Stimulated activated effector memory CD8-positive, alpha-beta T cell treated with anti-CD3 and anti-CD28 coated beads, Interleukin-12 subunit alpha, Interleukin-12 subunit beta, amount 100 ng/mL, for 72 hours (primary cell): ENCODE data around the gene IER5L.

Experiments
- ATAC-seq: fragments of 150-1000 bp; cut with Tn5 transposase; 2 replicates; pipeline ENCODE4 v1.10.0; 2021
- DNase-seq, 2 donors: peaks; one replicate each; pipeline ENCODE4 v3.0.0; 2021 to 2022; ENCODE audit warnings: low spot score in 2 of 2
- H3K27ac Mint-ChIP-seq: one replicate; pipeline ENCODE4 v1.8.0; 2022; ENCODE audit warnings: mild to moderate bottlenecking, mixed read lengths
- H3K36me3 Mint-ChIP-seq: one replicate; pipeline ENCODE4 v1.8.0; 2022; ENCODE audit warnings: mild to moderate bottlenecking, mixed read lengths
- H3K4me1 Mint-ChIP-seq: one replicate; pipeline ENCODE4 v1.8.0; 2022; ENCODE audit warnings: mixed read lengths
- H3K4me3 Mint-ChIP-seq: one replicate; pipeline ENCODE4 v1.8.0; 2022; ENCODE audit warnings: mild to moderate bottlenecking, mixed read lengths
- H3K9me3 Mint-ChIP-seq: one replicate; pipeline ENCODE4 v1.8.0; 2022; ENCODE audit warnings: mixed read lengths

Gene IER5L

DNA sequence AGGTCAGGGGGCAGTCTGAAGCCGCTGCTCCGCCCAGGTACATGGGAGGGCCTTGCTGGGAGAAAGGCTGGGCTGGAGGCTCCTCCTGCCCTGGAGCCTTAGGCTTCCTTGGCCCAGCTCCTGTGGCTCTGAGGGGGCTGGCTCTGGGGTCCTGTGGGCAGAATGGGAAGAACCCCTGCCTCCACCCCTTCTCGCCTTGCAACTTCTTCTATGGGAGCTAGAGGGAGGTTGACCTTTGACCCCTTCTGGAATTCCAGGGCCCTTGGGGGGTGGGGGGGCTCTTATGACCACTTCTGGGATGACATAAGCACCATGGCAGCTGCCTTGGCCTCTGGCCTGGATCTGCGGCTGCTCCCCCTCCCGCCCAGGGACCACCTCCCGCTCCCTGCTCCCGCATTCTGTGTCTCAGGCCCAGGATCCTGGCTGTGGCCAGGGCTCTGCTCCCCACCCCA is 32.2 kb downstream of the IER5L start:
- Mint-ChIP-seq H3K9me3 (no peaks in the 10 kb centered on the region), H3K4me1 (peaks cover 32% of the 10 kb centered on the region), H3K4me3 (no peak overlapping the region), H3K27ac (no peak overlapping the region), H3K36me3 (peaks cover 36% of the 10 kb centered on the region)
- ATAC-seq (no peak), DNase-seq (no peak)

DNA sequence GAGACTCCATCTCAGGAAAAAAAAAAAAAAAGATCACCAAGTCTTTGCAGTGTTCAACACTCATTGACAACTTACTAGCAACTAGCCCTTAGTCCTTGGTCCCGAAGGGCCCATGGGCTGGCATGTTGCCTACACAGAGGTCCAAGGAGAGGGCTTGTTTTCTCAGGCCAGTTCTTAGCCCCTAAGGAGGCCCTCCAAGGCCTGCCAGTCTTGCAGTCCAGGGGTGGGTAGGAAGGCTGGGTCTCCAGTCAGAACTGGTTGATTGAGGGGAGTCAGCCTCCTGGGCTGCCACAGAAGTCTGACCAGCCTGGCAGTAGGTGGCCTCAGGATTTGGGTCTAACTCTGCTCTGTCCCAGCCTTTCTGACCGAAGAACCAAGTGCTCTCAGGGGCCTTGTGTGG is 32.7 kb downstream of the IER5L start:
- Mint-ChIP-seq H3K4me1 (peaks cover 38% of the 10 kb centered on the region), H3K36me3 (peaks cover 36% of the 10 kb centered on the region), H3K4me3 (no peak overlapping the region), H3K9me3 (no peaks in the 10 kb centered on the region), H3K27ac (no peak overlapping the region)
- no peak for DNase-seq
- ATAC-seq: no peak

DNA sequence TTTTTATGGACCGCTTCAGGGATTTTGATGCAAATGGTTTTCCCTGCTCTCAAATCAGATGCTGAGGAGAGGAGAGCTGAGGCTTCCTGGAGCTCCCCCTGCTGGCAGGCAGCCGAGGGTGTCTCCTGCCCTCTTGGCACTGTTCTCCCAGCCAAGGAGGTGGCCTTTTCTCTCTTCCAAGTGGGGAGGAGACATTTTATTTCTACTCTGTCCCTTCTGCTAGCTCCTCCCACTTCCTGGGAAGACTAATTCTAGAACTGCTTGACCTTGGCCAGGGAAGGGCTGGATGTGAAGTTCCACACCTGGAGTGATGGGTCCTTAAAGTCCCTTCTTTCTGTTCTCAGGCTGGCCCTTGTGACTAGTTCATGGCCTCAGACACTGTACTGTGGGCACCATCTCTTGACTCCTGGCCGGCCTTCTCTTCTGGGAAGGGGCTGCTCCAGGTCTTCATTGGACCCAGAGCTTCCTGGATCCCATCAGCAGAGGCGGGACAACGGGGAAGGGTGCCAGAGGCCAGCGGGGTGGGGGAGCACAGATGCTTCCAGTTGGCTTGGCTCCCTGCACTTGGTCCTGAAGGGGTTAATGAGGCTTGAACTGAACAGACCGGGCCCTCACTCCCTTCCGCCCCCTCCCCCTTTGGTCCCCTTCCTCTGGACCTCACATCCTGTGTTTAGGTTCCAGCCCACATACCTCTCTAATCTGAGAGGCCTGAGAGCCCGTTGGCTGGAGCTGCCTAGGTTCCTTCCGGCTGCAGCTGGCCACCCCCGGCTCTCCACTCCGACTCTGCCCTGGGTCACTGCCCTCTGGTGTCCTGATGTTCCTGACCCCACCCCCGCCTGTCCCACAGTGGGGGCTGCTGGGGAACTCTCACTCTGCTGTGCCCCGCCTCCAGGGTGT is 34.8 kb downstream of the IER5L start:
- H3K36me3 Mint-ChIP-seq: peaks cover 37% of the 10 kb centered on the region
- H3K27ac Mint-ChIP-seq: peak overlapping the region; percentile 88
- peaks cover 47% of the 10 kb centered on the region for H3K4me1 Mint-ChIP-seq
- no peaks in the 10 kb centered on the region for H3K9me3 Mint-ChIP-seq
- DNase-seq (peak; percentile 65 to 85), ATAC-seq (peak; percentile 42)
- no peak overlapping the region for H3K4me3 Mint-ChIP-seq

DNA sequence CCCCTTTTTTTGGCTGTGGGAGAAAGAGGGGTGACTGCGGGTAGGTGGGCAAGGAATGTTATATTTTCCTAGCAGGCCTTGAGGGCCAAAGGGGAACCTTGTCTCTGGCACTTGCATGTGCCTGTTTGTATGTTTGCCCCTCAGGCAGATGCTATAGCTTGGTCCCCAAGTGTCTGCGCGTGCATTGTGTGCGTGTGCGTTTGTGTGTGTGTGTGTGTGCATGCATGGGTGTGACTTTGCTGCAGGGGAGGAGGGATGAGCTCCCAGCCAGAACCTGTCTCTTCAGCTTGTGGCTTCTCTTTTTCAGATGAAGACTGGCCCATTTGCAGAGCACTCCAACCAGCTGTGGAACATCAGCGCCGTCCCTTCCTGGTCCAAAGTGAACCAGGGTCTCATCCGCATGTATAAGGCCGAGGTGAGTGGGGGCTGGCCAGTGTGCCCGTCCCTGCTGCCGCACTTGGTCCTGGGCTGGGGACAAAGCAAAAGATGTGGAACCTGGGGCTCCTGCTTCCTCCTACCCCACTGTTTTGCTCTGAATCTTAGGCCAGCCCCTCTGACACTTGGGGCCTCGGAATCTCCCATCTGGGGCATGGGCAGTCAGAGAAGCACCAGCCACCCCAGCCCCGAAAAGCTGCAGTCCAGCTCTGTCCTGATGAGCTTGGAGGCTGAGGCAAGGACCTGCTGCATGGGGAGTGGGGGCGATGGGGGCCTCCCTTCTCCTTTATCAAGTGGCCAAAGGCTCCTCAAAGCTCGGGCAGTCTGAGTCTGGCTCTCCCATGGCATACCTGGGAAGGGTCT is 35.7 kb downstream of the IER5L start:
- DNase-seq (no peak), ATAC-seq (no peak)
- Mint-ChIP-seq H3K9me3 (no peaks in the 10 kb centered on the region), H3K36me3 (peaks cover 46% of the 10 kb centered on the region), H3K4me3 (peak overlapping the region; percentile 67), H3K4me1 (peaks cover 47% of the 10 kb centered on the region), H3K27ac (peak overlapping the region; percentile 96)

DNA sequence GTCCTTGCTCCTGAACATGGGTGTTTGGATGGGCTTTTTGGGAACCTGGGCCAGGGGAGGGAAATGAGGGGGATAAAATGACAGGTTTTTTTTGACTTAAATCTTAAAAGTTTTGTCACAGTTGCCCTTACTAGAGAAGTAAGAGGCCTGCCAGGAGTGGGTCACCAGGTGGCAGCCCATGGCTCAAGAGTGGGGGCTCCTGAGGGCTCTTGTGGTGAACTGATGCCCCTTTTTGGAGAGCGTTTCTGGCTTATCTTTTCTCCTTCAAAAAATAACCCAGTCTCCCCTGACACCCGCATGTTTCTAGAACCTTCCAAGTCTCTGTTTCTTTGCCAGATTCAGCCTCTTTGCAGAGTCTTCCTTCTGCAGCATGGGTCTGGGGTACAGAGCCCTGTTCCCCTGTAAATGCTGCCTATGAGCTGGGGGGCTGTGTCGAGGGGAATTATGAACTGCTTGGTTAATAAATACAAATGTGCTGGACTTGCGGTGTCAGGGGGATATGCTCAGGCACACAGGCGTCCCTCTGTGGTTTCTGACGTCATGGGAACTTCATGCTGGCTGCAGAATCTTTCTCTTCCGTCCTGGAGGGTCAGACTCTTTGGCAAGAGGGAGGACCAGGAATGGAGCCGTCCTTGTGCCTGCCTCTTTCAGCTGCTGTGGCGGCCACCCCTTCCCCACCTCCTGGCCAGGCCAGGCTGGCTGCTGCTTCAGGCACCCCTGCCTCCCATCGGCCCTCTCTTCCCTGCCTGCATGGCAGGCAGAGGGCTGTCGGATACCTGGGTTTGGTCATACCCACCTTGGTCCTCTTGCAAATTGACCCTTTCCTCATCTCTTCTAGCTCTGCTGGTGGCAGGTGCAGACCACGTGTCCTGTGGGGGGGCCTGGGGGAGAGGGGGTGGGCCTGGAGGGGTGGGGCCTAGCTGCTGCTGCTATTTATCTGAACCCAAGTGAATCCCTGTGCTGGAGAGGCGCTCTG is 36.7 kb downstream of the IER5L start:
- Mint-ChIP-seq H3K4me1 (peaks cover 47% of the 10 kb centered on the region), H3K27ac (peak overlapping the region; percentile 96), H3K4me3 (peak overlapping the region; percentile 67), H3K9me3 (no peaks in the 10 kb centered on the region), H3K36me3 (peaks cover 47% of the 10 kb centered on the region)
- ATAC-seq (no peak), DNase-seq (peak in 1 of 2 donors; percentile 54)

DNA sequence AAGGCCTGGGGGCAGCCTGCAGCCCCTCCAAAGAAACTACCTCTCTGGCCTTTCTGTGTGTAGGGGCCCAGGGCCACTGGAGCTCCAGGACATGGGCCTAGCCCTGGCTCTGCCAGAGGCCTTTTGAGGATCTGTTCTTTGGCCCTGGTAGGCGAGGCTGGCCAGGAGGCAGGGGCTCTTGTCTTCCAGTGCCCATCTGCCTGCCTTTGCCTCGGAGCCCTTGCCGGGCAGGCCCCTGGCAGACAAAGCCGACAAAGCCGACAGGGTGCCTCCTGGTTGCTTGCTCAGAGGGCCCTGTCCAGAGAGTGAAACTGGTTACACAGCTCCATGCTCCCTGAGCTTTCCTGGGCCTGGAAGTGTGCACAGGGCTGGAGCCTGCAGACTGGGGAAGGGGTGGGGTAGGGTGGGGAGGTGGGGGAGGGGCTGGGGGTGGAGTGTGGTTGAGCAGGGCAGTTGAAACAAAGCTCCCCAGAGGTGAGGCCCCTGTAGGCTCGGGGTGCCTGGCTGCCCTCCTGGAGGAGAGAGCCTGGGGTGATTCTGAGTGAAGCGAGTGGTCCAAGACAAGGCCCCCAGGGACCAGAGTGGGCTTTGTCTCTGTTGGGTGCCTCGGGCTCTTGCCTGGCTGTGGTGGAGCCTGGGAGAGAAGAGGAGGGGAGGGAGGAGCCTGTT is 37.5 kb downstream of the IER5L start:
- Mint-ChIP-seq H3K36me3 (peaks cover 51% of the 10 kb centered on the region), H3K27ac (peak overlapping the region; percentile 96), H3K4me1 (peaks cover 47% of the 10 kb centered on the region), H3K4me3 (peak overlapping the region; percentile 67), H3K9me3 (no peaks in the 10 kb centered on the region)
- ATAC-seq: peak; percentile 50
- peak; percentile 23 to 56 for DNase-seq

- Mint-ChIP-seq H3K4me1 (peaks cover 47% of the 10 kb centered on the region), H3K9me3 (no peaks in the 10 kb centered on the region), H3K4me3 (peak overlapping the region; percentile 67), H3K27ac (peak overlapping the region; percentile 96), H3K36me3 (peaks cover 51% of the 10 kb centered on the region)
- ATAC-seq: peak; percentile 95
- peak; percentile 46 to 86 for DNase-seq
Observed at GRCh38 chr9:129139993-129140396, 38.1 kb downstream of the IER5L start.

- peak; percentile 65 to 85 for DNase-seq
- ATAC-seq: peak; percentile 64
- Mint-ChIP-seq H3K4me3 (peak overlapping the region; percentile 67), H3K27ac (peak overlapping the region; percentile 96), H3K4me1 (peaks cover 47% of the 10 kb centered on the region), H3K36me3 (peaks cover 50% of the 10 kb centered on the region), H3K9me3 (no peaks in the 10 kb centered on the region)
Observed at GRCh38 chr9:129139233-129139992, 38.6 kb downstream of the IER5L start.

DNA sequence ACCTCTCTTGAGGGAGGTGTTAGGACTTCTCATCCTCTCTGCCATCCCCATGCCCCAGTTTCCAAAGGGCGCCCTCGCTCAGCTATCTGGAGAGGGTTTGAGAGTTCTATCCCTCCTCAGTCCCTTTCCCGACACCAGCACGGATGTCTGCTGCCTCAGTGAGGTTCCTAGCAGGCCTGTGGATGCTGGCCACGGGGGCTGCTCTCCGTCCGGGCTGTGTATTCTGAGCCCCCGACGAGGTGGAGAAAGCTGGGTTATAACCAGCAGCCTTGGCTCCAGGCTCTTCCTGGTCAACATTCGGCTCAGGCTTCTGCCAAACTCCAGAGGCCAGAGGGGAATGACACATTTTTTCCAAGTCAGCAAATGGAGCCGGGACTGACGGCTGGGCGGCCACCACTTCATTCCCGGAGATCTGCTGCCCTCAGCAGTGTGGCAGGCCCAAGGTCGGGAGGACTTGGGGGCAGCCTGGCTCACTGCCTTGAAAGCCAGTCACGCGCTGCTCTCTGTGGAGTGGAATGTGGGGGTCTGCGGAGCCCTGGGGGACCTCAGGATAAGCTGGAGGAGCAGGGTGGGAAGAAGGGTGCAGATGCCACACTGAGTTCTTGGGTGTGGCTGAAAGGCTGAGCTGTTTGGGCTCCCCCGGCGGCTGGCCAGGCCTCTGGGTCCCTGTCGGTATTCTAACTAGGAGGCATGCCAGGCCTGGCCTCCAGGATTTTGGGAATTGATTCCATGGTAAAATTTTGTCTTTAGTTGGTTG is 39.4 kb downstream of the IER5L start:
- peaks cover 46% of the 10 kb centered on the region for H3K36me3 Mint-ChIP-seq
- ATAC-seq (no peak), DNase-seq (peak in 1 of 2 donors; percentile 54)
- H3K9me3 Mint-ChIP-seq: no peaks in the 10 kb centered on the region
- peak overlapping the region; percentile 96 for H3K27ac Mint-ChIP-seq
- H3K4me3 Mint-ChIP-seq: peak overlapping the region; percentile 67
- peaks cover 40% of the 10 kb centered on the region for H3K4me1 Mint-ChIP-seq

DNA sequence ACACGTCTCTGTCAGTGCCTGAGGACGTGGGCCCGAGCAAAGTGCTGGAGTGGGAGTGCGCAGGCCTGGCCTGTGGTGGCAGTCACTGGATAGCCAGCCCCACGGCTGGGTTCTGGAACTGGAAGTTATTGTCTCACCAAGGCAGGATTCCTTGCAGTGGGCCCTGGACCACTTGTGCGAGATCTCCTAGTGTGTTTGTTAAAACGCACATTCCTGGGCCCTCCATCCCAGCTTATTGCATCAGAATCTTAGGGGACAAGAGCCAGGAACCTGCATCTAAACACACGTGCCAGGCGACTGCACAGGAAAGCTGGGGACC is 40.0 kb downstream of the IER5L start:
- ATAC-seq: no peak
- no peaks in the 10 kb centered on the region for H3K9me3 Mint-ChIP-seq

GRCh38 chr9:129137292-129138143 is 40.5 kb downstream of the IER5L start:
- H3K36me3 Mint-ChIP-seq: peaks cover 42% of the 10 kb centered on the region
- H3K4me3 Mint-ChIP-seq: no peak overlapping the region
- H3K4me1 Mint-ChIP-seq: peaks cover 33% of the 10 kb centered on the region
- H3K9me3 Mint-ChIP-seq: no peaks in the 10 kb centered on the region
- H3K27ac Mint-ChIP-seq: no peak overlapping the region
- ATAC-seq: no peak
- no peak for DNase-seq

More for the DNA sequence above, 40.0 kb downstream of the IER5L start:
- DNase-seq: no peak
- H3K4me3 Mint-ChIP-seq: no peak overlapping the region
- H3K27ac Mint-ChIP-seq: no peak overlapping the region
- H3K4me1 Mint-ChIP-seq: peaks cover 38% of the 10 kb centered on the region
- H3K36me3 Mint-ChIP-seq: peaks cover 44% of the 10 kb centered on the region

DNA sequence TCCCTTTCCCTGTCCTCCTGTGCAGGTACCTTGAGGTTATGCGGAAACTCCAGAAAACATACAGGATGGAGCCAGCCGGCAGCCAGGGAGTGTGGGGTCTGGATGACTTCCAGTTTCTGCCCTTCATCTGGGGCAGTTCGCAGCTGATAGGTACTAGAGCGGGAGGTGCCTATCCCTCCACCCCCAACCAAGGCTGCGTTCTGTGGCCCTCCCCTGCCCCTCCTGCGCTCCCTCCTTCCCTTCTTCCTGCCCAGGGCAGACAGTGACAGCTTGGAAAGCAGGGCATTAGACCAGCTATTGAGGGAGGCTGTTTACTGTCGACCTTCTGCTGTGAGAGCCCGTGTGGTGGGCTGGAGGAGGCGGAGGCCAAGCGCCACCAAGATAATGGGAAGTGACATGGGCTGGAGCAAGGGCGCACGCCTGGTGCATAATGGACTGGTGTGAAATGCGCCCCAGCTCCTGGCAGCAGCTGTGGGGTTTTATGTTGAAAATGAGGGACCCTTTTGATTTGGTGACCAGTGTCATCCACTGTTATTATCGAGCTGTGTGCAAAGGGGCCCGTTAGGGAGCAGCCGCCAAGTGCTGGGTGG is 41.5 kb downstream of the IER5L start:
- Mint-ChIP-seq H3K9me3 (no peaks in the 10 kb centered on the region), H3K4me1 (peaks cover 34% of the 10 kb centered on the region), H3K4me3 (no peak overlapping the region), H3K36me3 (peaks cover 44% of the 10 kb centered on the region), H3K27ac (no peak overlapping the region)
- DNase-seq (no peak), ATAC-seq (no peak)
